ENCODE measurements around the gene HBM.

DNA sequence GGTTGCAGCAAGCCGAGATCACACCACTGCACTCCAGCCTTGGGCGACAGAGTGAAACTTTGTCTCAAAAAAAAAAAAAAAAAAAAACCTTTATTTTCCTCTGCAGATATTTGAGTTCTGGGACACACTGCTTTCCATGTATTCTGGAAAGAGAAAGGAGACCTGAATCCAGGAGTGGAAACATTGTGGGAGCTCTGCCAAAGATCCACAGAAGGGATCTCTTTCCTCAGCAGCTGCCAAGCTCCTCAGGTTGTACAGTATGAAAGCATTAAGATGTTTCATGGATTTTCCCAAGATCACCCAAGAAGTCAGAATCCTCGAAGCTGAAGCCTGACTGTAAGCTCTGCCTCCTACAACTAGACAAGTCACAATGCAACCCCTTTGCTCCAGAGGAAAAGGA is 40.8 kb upstream of the HBM start:
- TF ChIP-seq, protein P1, sequence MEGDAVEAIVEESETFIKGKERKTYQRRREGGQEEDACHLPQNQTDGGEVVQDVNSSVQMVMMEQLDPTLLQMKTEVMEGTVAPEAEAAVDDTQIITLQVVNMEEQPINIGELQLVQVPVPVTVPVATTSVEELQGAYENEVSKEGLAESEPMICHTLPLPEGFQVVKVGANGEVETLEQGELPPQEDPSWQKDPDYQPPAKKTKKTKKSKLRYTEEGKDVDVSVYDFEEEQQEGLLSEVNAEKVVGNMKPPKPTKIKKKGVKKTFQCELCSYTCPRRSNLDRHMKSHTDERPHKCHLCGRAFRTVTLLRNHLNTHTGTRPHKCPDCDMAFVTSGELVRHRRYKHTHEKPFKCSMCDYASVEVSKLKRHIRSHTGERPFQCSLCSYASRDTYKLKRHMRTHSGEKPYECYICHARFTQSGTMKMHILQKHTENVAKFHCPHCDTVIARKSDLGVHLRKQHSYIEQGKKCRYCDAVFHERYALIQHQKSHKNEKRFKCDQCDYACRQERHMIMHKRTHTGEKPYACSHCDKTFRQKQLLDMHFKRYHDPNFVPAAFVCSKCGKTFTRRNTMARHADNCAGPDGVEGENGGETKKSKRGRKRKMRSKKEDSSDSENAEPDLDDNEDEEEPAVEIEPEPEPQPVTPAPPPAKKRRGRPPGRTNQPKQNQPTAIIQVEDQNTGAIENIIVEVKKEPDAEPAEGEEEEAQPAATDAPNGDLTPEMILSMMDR (optimal IDR thresholded peaks at IDR 0.05 in 1 of 3, IDR thresholded peaks at IDR 0.05 in 1 of 3, conservative IDR thresholded peaks at IDR 0.05 in 1 of 3; ENCODE audit: extremely low read depth in 1 of 3, insufficient read depth in 2 of 3, low read length in 3 of 3) = no peak
- TF ChIP-seq EZH2 (IDR thresholded peaks at IDR 0.05; ENCODE audit: low read length) = no peak

Data from keratinocyte (primary cell).